Calu3 (cell line): ENCODE data around the gene SERPINA5. TPM values are rescaled to one million over a fixed set of nuclear protein-coding genes. Genes with fewer than 3 reads are reported as not detected.
"Not testable (repeated sequence)": the region's sequence is repeated elsewhere in the genome, so short reads cannot be mapped to it uniquely, and the experiment has no call there.

Experiments
- BruUV-seq: library from RNA; stranded (reverse); fragments of 400-500 nt; replicated peaks from 2 replicates; lab custom pipeline; 2021; lab: Mats Ljungman, UMichigan
- CTCF ChIA-PET: fragments of 300-600 bp; sonication (Branson Sonifier 250); formaldehyde crosslinking; loops from one replicate; lab custom pipeline; 2022; ENCODE audit warnings: antibody characterized with exemption; lab: Charles Lee
- DNase-seq: peaks from one replicate; pipeline ENCODE4 v3.0.0; 2022
- H3K27ac Mint-ChIP-seq: one replicate; pipeline ENCODE4 v1.8.0; 2022; ENCODE audit warnings: mixed read lengths; ENCODE audit not compliant: unreplicated experiment
- H3K27me3 Mint-ChIP-seq: one replicate; pipeline ENCODE4 v1.8.0; 2022; ENCODE audit warnings: mixed read lengths; ENCODE audit not compliant: unreplicated experiment
- H3K36me3 Mint-ChIP-seq: one replicate; pipeline ENCODE4 v1.8.0; 2022; ENCODE audit warnings: mild to moderate bottlenecking, moderate library complexity, mixed read lengths; ENCODE audit not compliant: insufficient read depth, unreplicated experiment
- H3K4me1 Mint-ChIP-seq: one replicate; pipeline ENCODE4 v1.8.0; 2022; ENCODE audit warnings: mild to moderate bottlenecking, low read depth, mixed read lengths; ENCODE audit not compliant: unreplicated experiment
- H3K4me3 Mint-ChIP-seq: one replicate; pipeline ENCODE4 v1.8.0; 2022; ENCODE audit warnings: mild to moderate bottlenecking, low read depth, moderate library complexity, mixed read lengths; ENCODE audit not compliant: unreplicated experiment
- H3K9me3 Mint-ChIP-seq: one replicate; pipeline ENCODE4 v1.8.0; 2022; ENCODE audit warnings: low read depth, mixed read lengths; ENCODE audit not compliant: unreplicated experiment
- intact Hi-C: fragments of 100-400 bp; cut with micrococcal nuclease; formaldehyde crosslinking; loops from one replicate; pipeline ENCODE4 v1.10.0; 2022; ENCODE audit not compliant: unreplicated experiment
- total RNA-seq: library from RNA; stranded (reverse); gene quantifications from 2 replicates; pipeline ENCODE4 v1.2.3, GENCODE V29; 2022
- TF ChIP-seq, protein P1 (sequence below): fragments of 200-600 bp; IDR thresholded peaks from one replicate; pipeline ENCODE4 v1.8.0; 2022; ENCODE audit warnings: antibody characterized with exemption; ENCODE audit not compliant: unreplicated experiment

SERPINA5 gene
- total RNA-seq, 1 experiment from 2014 or later, result 20.7 TPM

DNA sequence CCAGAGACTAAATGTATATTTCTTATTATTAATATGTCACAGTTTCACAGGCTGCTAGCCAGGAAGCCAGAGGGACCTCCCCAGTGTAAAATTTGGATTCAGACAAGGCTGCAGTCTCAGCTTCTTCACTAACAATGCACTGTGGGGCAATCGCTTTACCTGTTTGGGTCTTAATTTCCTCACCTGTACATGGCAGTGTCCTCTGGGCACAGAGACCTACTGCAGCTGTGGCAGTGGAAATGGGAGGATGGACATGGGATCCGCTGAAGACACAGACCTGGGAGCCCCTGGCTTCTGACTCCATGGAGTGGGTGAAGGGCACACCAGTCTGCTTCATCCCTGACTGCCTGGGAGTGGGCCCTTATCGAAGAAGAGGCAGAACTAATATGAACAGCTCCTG, 6.9 kb upstream of the SERPINA5 start:
- intact Hi-C loops, result no loop called here
- BruUV-seq, result no TSS peak

DNA sequence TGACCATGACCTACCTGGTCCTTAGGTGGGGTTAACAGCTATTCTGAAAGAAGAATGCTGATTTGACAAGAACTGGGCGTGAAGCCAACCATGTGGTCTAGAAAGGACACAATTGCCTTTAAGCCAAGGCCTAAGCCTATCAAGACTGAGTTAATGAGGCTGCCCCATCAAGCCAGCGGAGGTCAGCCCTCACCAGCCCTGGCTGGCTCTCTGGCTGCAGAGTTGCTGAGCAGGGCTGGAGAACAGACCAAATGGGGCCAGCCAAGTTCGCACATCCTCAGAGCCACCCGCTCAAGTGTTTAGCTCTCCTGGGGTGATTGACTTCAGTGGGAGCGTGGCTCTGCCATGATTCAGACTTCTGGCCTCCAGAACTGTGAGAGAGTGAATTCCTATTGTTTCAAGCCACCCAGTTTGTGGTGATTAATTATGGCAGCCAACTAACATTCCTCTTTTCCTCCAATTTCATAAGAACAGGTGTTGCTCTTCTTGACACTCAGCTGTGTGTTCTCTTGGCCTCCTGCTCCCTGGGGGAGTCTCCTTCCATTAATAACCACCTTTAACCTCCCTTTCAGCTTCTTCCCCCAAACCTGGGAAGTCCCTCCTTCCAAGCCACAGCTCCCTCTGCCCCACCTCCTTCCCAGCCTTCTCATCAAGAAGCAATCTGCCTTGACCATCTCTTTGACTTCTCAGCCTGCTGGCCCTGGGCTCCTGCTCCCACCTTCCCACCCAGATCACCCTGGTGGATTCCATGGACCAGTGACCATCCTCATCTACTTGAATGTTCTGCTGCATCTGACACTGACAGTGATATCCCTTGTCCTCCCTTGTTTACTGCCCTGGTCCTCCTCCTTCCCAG, 5.3 kb upstream of the SERPINA5 start:
- BruUV-seq, result no TSS peak

More for the DNA sequence above, 6.9 kb upstream of the SERPINA5 start:
- CTCF ChIA-PET, result no interaction called here
- H3K27me3 Mint-ChIP-seq, result no peaks in the 10 kb centered on the region
- TF ChIP-seq, protein P1, sequence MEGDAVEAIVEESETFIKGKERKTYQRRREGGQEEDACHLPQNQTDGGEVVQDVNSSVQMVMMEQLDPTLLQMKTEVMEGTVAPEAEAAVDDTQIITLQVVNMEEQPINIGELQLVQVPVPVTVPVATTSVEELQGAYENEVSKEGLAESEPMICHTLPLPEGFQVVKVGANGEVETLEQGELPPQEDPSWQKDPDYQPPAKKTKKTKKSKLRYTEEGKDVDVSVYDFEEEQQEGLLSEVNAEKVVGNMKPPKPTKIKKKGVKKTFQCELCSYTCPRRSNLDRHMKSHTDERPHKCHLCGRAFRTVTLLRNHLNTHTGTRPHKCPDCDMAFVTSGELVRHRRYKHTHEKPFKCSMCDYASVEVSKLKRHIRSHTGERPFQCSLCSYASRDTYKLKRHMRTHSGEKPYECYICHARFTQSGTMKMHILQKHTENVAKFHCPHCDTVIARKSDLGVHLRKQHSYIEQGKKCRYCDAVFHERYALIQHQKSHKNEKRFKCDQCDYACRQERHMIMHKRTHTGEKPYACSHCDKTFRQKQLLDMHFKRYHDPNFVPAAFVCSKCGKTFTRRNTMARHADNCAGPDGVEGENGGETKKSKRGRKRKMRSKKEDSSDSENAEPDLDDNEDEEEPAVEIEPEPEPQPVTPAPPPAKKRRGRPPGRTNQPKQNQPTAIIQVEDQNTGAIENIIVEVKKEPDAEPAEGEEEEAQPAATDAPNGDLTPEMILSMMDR, result no peak
- peaks cover 3% of the 10 kb centered on the region for H3K9me3 Mint-ChIP-seq
- no peak overlapping the region for H3K4me3 Mint-ChIP-seq
- no peaks in the 10 kb centered on the region for H3K36me3 Mint-ChIP-seq
- no peak overlapping the region for H3K27ac Mint-ChIP-seq
- peaks cover 15% of the 10 kb centered on the region for H3K4me1 Mint-ChIP-seq
- DNase-seq, result no peak

DNA sequence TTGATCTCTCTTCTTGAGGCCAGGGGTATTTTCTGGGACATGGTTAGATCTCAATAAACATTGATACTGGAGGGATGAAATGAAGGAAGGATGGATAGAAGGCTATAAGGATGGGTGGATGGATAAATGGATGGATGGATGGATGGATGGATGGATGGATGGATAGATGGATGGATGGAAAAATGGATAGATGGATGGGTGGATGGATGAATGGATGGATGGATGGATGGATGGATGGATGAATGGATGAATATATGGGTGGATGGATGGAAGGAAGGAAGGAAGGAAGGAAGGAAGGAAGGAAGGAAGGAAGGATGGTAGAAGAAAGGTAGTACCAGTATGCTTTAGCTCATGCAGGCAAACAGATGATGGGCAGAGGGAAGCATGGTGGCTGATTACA, 3.8 kb upstream of the SERPINA5 start:
- intact Hi-C loops, DNase-seq, H3K27ac Mint-ChIP-seq, H3K4me3 Mint-ChIP-seq, BruUV-seq, H3K36me3 Mint-ChIP-seq, H3K27me3 Mint-ChIP-seq, H3K9me3 Mint-ChIP-seq, CTCF ChIA-PET: not testable (repeated sequence)
- peaks cover 23% of the 10 kb centered on the region for H3K4me1 Mint-ChIP-seq

More for the DNA sequence above, 5.3 kb upstream of the SERPINA5 start:
- CTCF ChIA-PET, result no interaction called here
- Mint-ChIP-seq H3K27ac (no peak overlapping the region), H3K36me3 (peaks cover under 1% of the 10 kb centered on the region), H3K9me3 (peaks cover 3% of the 10 kb centered on the region), H3K4me3 (no peak overlapping the region), H3K27me3 (no peaks in the 10 kb centered on the region), H3K4me1 (peaks cover 15% of the 10 kb centered on the region)
- intact Hi-C loops, result no loop called here
- TF ChIP-seq, protein P1, result no peak
- no peak for DNase-seq

DNA sequence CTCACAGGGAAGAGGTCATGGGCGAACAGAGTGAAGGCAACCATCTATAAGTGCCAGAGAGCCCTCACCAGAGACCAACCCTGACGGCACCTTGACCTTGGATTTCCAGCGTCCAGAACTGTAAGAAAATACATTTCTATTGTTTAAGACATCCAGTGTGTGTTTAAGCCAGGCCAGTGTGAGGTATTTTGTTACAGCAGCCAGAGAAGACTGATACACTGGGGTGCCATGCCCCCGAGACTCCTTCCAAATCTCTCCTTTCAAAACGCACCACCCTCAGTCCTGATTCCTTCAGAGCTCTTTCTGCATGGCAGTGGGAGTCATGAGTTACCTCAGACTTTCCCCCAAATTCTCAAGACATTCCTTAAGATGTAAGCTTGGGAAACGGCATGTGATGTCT, 2.5 kb upstream of the SERPINA5 start:
- H3K27me3 Mint-ChIP-seq, result no peaks in the 10 kb centered on the region
- no peak overlapping the region for H3K4me3 Mint-ChIP-seq
- TF ChIP-seq, protein P1, result no peak
- no TSS peak for BruUV-seq
- peaks cover 23% of the 10 kb centered on the region for H3K4me1 Mint-ChIP-seq
- CTCF ChIA-PET, result no interaction called here
- peaks cover 6% of the 10 kb centered on the region for H3K36me3 Mint-ChIP-seq
- DNase-seq, result no peak
- intact Hi-C loops, result no loop called here
- H3K9me3 Mint-ChIP-seq, result peaks cover 3% of the 10 kb centered on the region
- H3K27ac Mint-ChIP-seq, result no peak overlapping the region
